ENCODE measurements around the gene LRIG1.

Gene LRIG1

GRCh38 chr3:66355997-66356396 lies 144.8 kb downstream of the LRIG1 start:
- H2AFZ ChIP-seq (ENCODE audit: low read depth, low read length): no peak overlapping the region
- ATAC-seq (ENCODE audit: insufficient read depth, low read depth): no peak
- DNase-seq: no peak
- H3K4me2 ChIP-seq (ENCODE audit: insufficient read depth, low read length): no peak overlapping the region
- no peak overlapping the region for H3K9ac ChIP-seq (ENCODE audit: low read depth, low read length)
- no peaks in the 10 kb centered on the region for H4K20me1 ChIP-seq (ENCODE audit: insufficient read depth, low read length)
- H3K36me3 ChIP-seq (ENCODE audit: insufficient read depth, low read length): no peaks in the 10 kb centered on the region
- no peak for TF ChIP-seq EZH2 (IDR thresholded peaks at IDR 0.05; ENCODE audit: borderline replicate concordance, low read depth, low read length, severe bottlenecking)
- TF ChIP-seq, protein P1, sequence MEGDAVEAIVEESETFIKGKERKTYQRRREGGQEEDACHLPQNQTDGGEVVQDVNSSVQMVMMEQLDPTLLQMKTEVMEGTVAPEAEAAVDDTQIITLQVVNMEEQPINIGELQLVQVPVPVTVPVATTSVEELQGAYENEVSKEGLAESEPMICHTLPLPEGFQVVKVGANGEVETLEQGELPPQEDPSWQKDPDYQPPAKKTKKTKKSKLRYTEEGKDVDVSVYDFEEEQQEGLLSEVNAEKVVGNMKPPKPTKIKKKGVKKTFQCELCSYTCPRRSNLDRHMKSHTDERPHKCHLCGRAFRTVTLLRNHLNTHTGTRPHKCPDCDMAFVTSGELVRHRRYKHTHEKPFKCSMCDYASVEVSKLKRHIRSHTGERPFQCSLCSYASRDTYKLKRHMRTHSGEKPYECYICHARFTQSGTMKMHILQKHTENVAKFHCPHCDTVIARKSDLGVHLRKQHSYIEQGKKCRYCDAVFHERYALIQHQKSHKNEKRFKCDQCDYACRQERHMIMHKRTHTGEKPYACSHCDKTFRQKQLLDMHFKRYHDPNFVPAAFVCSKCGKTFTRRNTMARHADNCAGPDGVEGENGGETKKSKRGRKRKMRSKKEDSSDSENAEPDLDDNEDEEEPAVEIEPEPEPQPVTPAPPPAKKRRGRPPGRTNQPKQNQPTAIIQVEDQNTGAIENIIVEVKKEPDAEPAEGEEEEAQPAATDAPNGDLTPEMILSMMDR (IDR thresholded peaks at IDR 0.05; ENCODE audit: borderline replicate concordance, extremely low read depth, low read length, poor library complexity, severe bottlenecking): no peak
- H3K79me2 ChIP-seq (ENCODE audit: insufficient read depth, low read length): no peaks in the 10 kb centered on the region
- H3K27ac ChIP-seq (ENCODE audit: low read length): no peak overlapping the region
- H3K4me1 ChIP-seq (ENCODE audit: insufficient read depth, low read length): no peaks in the 10 kb centered on the region
- no peaks in the 10 kb centered on the region for H3K9me3 ChIP-seq (ENCODE audit: insufficient read depth, low read length, severe bottlenecking)
- H3K27me3 ChIP-seq (ENCODE audit: insufficient read depth, low read length, poor library complexity): no peaks in the 10 kb centered on the region
- no peak overlapping the region for H3K4me3 ChIP-seq (ENCODE audit: low read depth in 1 of 2, low read length in 2 of 2)

DNA sequence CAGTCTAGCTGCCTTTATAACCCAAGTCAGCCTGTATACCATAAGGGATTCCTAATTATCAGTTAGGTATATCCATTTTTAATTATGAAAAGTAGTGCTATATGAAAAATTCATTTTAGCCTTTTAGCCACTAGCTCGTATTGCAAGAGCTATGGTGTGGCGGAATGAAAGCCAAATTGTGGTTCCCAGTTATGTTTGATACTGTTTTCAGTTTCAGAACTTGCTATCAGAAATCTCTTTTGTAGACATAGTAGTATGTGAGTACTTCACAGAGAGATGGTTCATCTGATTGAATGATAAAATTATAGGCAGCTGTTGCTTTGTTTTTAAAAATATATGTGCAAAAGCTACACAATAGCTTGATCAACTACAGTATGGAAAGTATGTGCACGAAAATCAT lies 145.4 kb downstream of the LRIG1 start:
- H4K20me1 ChIP-seq (ENCODE audit: insufficient read depth, low read length): no peaks in the 10 kb centered on the region
- DNase-seq: no peak
- H3K36me3 ChIP-seq (ENCODE audit: insufficient read depth, low read length): no peaks in the 10 kb centered on the region
- no peak for TF ChIP-seq EZH2 (IDR thresholded peaks at IDR 0.05; ENCODE audit: borderline replicate concordance, low read depth, low read length, severe bottlenecking)
- TF ChIP-seq, protein P1 (IDR thresholded peaks at IDR 0.05; ENCODE audit: borderline replicate concordance, extremely low read depth, low read length, poor library complexity, severe bottlenecking): no peak
- no peak for ATAC-seq (ENCODE audit: insufficient read depth, low read depth)
- no peak overlapping the region for H3K9ac ChIP-seq (ENCODE audit: low read depth, low read length)
- no peak overlapping the region for H3K4me2 ChIP-seq (ENCODE audit: insufficient read depth, low read length)
- H3K79me2 ChIP-seq (ENCODE audit: insufficient read depth, low read length): no peaks in the 10 kb centered on the region
- no peaks in the 10 kb centered on the region for H3K4me1 ChIP-seq (ENCODE audit: insufficient read depth, low read length)
- H3K9me3 ChIP-seq (ENCODE audit: insufficient read depth, low read length, severe bottlenecking): no peaks in the 10 kb centered on the region
- no peak overlapping the region for H2AFZ ChIP-seq (ENCODE audit: low read depth, low read length)
- no peak overlapping the region for H3K27ac ChIP-seq (ENCODE audit: low read length)
- no peaks in the 10 kb centered on the region for H3K27me3 ChIP-seq (ENCODE audit: insufficient read depth, low read length, poor library complexity)
- no peak overlapping the region for H3K4me3 ChIP-seq (ENCODE audit: low read depth in 1 of 2, low read length in 2 of 2)

- Histone ChIP-seq H3K27ac (ENCODE audit: low read length) (no peak overlapping the region), H2AFZ (ENCODE audit: low read depth, low read length) (no peak overlapping the region), H3K4me3 (ENCODE audit: low read depth in 1 of 2, low read length in 2 of 2) (no peak overlapping the region), H3K4me2 (ENCODE audit: insufficient read depth, low read length) (no peak overlapping the region), H3K36me3 (ENCODE audit: insufficient read depth, low read length) (no peaks in the 10 kb centered on the region), H4K20me1 (ENCODE audit: insufficient read depth, low read length) (no peaks in the 10 kb centered on the region), H3K9ac (ENCODE audit: low read depth, low read length) (no peak overlapping the region), H3K9me3 (ENCODE audit: insufficient read depth, low read length, severe bottlenecking) (no peaks in the 10 kb centered on the region), H3K79me2 (ENCODE audit: insufficient read depth, low read length) (no peaks in the 10 kb centered on the region), H3K27me3 (ENCODE audit: insufficient read depth, low read length, poor library complexity) (no peaks in the 10 kb centered on the region), H3K4me1 (ENCODE audit: insufficient read depth, low read length) (no peaks in the 10 kb centered on the region)
- DNase-seq (no peak), ATAC-seq (ENCODE audit: insufficient read depth, low read depth) (no peak)
- TF ChIP-seq, protein P1 (IDR thresholded peaks at IDR 0.05; ENCODE audit: borderline replicate concordance, extremely low read depth, low read length, poor library complexity, severe bottlenecking): no peak
- TF ChIP-seq EZH2 (IDR thresholded peaks at IDR 0.05; ENCODE audit: borderline replicate concordance, low read depth, low read length, severe bottlenecking): no peak
Observed at GRCh38 chr3:66354001-66354400, 146.8 kb downstream of the LRIG1 start.

DNA sequence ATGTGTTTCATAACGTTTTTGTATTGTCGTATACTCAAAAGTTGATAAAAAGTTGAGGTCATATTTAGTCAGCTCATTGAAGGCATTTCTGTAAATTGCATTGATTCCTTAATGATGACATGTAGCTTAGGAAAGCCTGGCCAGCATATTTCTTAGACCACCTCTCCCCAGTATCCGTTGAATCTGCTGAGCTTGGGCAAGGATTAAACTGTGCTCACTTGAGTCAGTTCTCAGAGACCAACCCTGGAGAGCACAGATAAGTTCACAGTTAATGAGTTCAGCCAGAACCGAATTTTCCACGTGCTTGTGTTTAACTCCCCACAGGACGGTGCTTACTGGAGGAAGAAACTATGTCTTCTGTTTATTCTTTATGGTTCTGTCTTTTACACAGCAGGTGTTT lies 147.3 kb downstream of the LRIG1 start:
- DNase-seq (no peak), ATAC-seq (ENCODE audit: insufficient read depth, low read depth) (no peak)
- Histone ChIP-seq H3K9ac (ENCODE audit: low read depth, low read length) (no peak overlapping the region), H3K9me3 (ENCODE audit: insufficient read depth, low read length, severe bottlenecking) (no peaks in the 10 kb centered on the region), H3K27me3 (ENCODE audit: insufficient read depth, low read length, poor library complexity) (no peaks in the 10 kb centered on the region), H3K4me2 (ENCODE audit: insufficient read depth, low read length) (no peak overlapping the region), H3K4me3 (ENCODE audit: low read depth in 1 of 2, low read length in 2 of 2) (no peak overlapping the region), H2AFZ (ENCODE audit: low read depth, low read length) (no peak overlapping the region), H3K79me2 (ENCODE audit: insufficient read depth, low read length) (no peaks in the 10 kb centered on the region), H3K27ac (ENCODE audit: low read length) (no peak overlapping the region), H3K4me1 (ENCODE audit: insufficient read depth, low read length) (no peaks in the 10 kb centered on the region), H3K36me3 (ENCODE audit: insufficient read depth, low read length) (no peaks in the 10 kb centered on the region), H4K20me1 (ENCODE audit: insufficient read depth, low read length) (no peaks in the 10 kb centered on the region)
- TF ChIP-seq, protein P1 (IDR thresholded peaks at IDR 0.05; ENCODE audit: borderline replicate concordance, extremely low read depth, low read length, poor library complexity, severe bottlenecking): no peak
- no peak for TF ChIP-seq EZH2 (IDR thresholded peaks at IDR 0.05; ENCODE audit: borderline replicate concordance, low read depth, low read length, severe bottlenecking)
